HG02981 (cell line): ENCODE measurements around the gene SLC16A12.

Experiments used
- ATAC-seq: cut with Tn5 transposase; IDR thresholded peaks from one replicate; pipeline ENCODE4 v1.9.1; 2021; ENCODE audit warnings: mild to moderate bottlenecking, moderate library complexity; ENCODE audit not compliant: unreplicated experiment

The SLC16A12 gene

GRCh38 chr10:89516149-89516832, 19.1 kb downstream of the SLC16A12 start:
- no peak for ATAC-seq

GRCh38 chr10:89515031-89515841, 20.2 kb downstream of the SLC16A12 start:
- ATAC-seq, result no peak

GRCh38 chr10:89513206-89513605, 22.2 kb downstream of the SLC16A12 start:
- no peak for ATAC-seq

- no peak for ATAC-seq
These were observed 29.6 kb downstream of the SLC16A12 start for GRCh38 chr10:89505640-89506275.

GRCh38 chr10:89504691-89505090, 30.7 kb downstream of the SLC16A12 start:
- ATAC-seq, result no peak

GRCh38 chr10:89503652-89504370, 31.6 kb downstream of the SLC16A12 start:
- ATAC-seq, result no peak

GRCh38 chr10:89503151-89503550, 32.2 kb downstream of the SLC16A12 start:
- ATAC-seq, result no peak

GRCh38 chr10:89502549-89502948, 32.8 kb downstream of the SLC16A12 start:
- no peak for ATAC-seq

- ATAC-seq, result no peak
These were observed 40.8 kb downstream of the SLC16A12 start for GRCh38 chr10:89494575-89494974.

GRCh38 chr10:89494068-89494467, 41.3 kb downstream of the SLC16A12 start:
- no peak for ATAC-seq

GRCh38 chr10:89491932-89492331, 43.5 kb downstream of the SLC16A12 start:
- ATAC-seq, result no peak

GRCh38 chr10:89490596-89491335, 44.6 kb downstream of the SLC16A12 start:
- no peak for ATAC-seq

- no peak for ATAC-seq
These were observed 53.1 kb downstream of the SLC16A12 start for GRCh38 chr10:89482256-89482655.

GRCh38 chr10:89481662-89482061, 53.7 kb downstream of the SLC16A12 start:
- ATAC-seq, result no peak

- ATAC-seq, result no peak
These were observed 55.5 kb downstream of the SLC16A12 start for GRCh38 chr10:89479771-89480446.

GRCh38 chr10:89478739-89479654, 56.4 kb downstream of the SLC16A12 start:
- ATAC-seq, result no peak

GRCh38 chr10:89478085-89478738, 57.2 kb downstream of the SLC16A12 start:
- no peak for ATAC-seq

GRCh38 chr10:89476150-89476549, 59.2 kb downstream of the SLC16A12 start:
- no peak for ATAC-seq
